ENCODE results near the gene TMCO4.

Gene TMCO4

DNA sequence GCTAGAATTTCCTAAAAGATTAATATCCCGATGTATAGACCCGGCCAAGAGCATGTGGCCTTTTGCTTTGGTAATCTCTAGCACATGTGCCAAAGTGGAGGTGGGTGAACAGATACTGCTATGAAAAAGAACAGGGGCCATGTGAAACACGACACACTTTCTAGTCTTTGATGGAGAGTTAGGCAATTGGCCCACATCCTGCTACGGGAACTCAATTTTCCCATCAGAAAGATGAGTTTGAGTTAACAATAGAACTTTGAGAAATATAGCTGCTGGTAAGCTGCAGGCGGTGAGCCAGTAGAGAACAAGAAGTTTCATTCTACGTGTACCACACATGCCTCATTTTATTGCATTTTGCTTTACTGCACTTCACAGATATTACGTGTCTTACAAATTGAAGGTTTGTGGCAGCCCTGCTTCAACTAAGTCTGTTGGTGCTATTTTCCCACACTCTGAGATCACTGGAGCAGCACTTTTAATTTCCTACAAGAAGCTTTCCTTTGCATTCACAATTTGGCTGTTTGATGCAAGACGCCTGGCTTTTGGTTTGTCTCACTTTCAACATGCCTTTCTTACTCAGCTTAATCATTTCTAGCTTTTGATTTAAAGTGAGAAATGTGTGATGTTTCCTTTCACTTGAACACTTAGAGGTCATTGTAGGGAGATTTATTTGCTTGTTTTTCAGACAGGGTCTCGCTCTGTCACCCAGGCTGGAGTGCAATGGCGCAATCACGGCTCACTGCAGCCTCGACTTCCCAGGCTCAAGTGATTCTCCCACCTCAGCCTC is 88.7 kb downstream of the TMCO4 start:
- DNase-seq, result no peak

DNA sequence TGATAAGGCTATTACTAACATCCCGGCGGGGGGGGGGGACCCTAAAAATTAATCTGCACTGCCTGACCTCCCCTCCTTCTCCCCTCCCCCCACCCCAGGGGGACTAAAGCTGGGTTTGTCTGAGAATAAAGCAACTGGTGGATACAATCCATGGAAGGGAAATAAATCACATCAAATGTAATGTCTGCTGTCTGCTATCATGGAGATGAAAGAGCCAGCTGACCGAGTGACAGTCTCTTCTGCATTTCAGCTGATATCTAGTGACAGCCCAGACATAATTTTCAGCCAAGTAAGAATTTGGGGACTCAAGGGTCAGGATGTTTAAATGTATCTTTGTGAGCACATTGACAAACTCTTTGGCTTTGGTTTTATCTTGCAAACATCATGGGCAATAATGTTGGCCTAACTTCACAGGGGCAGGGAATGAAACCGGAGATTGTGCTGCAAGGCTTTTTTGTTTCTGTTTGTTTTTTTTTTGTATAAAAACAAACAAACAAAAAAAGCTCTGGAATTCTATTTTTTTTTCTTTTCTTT is 90.4 kb downstream of the TMCO4 start:
- no peak for DNase-seq

DNA sequence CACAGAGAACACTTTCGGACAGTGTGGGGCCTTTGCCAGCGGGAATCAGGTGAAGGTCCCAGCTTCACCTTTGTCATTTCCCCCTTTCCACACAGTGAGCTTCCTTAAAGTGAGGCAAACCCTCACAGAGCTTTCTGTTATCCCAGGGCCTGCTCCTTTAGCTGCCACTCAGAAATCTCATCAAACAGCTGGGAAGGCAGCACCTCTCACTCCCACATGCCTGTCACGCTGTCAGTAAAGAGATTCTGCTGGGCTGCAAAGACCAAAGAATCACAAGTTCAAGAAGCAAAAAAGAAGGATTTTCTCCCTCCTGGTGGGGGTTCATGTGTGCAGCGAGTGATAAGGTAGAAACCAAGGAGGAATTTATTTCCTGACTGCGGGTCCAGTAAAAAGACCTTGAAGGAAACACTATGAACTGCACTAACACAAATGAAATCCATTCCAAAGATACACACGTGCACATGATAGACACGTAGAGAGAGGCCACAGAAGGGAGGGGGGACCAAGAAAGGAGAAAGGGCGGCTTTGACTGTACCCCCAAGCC is 91.1 kb downstream of the TMCO4 start:
- DNase-seq, result no peak

DNA sequence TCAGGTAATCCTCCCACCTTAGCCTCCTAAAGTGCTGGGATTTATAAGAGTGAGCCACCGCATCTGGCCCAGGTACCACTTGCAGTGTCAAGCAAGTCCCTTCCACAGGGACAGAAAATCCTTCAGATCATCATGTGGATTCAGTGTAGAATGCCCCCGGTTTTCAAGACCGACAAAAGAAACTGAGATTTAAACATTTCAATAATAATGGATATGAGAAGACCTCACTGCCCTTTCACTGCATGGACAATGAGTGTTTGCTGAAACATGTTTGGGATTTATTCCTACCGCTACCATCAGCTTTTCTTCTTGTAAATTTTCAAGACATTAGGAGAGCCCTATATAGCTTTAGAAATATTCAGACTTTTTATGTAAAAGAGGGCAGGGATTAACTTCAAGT is 93.6 kb downstream of the TMCO4 start:
- DNase-seq, result no peak

DNA sequence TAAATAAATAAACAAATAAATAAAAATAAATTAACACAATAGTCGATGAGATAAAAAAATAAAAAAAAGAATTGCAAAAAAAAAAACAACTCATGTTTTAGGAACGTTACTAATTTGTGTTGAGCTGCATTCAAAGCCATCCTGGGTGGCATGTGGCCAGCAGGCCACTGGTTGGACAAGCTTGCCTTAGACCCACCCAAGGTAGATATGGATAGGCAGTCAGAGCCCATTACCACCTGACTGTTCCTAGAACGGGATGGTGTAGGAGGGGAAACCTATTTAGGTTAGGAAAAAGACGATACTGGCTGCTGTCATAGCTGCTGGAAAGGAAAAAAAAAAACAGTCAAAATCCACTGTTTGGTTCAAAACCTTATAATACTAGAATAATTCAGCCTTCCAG is 94.3 kb downstream of the TMCO4 start:
- no peak for DNase-seq

DNA sequence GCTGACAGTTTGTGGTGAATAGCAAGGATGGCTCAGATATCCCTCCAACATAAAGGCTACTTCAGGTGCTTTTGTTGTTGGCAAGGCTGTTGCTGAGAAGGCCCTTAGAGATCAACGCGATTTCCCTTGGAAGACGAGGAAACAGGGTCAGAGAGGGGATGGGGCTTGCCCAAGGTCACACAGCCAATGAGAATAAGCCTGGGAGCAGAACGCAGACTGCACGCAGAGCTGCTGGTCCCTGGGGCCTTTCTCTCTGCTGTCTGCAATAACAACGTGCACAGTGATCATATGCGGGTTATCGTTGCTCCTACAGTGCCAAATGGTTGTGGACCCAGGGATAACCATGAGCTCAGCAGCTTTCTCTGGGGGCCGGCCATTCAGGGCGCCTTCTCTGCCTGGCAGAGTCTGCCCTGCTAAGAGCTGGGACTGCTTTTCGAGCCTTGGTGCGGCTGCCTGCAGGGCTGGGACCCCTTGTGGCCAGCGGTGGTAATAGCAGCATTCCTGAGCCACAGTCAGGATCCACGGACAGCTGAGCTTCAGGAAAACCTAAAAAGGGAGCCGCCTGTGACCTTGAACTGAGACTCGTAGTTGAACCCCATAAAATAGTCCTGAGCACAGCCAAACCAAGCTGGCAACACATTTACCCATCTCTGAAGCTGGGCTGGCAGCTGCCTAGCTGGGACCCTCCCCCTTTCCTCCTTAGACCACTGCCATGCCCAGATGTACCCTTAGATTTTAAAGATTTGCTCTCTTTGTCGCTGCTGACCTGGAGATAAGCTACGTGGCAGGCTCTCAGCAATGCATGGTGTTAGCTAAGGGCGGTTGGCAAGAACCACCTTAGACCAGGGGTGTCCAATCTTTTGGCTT is 95.2 kb downstream of the TMCO4 start:
- DNase-seq, result peak; percentile 36

DNA sequence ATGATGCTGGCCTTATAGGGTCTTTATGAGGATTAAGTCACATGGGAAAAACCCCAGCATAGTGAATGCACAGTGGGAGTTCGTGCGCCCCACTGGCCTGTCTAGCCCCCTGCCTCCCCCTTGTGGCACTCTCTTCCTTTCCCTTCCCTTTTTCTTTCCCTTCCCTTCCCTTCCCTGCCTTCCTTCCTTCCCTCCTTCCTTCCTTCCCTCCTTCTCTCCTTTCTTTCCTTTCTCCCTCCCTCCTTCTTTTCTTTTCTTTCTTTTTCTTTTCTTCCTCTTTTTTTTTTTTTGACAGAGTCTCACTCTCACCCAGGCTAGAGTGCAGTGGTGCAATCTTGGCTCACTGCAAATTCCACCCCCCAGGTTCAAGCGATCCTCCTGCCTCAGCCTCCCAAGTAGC is 96.4 kb downstream of the TMCO4 start:
- DNase-seq, result no peak

DNA sequence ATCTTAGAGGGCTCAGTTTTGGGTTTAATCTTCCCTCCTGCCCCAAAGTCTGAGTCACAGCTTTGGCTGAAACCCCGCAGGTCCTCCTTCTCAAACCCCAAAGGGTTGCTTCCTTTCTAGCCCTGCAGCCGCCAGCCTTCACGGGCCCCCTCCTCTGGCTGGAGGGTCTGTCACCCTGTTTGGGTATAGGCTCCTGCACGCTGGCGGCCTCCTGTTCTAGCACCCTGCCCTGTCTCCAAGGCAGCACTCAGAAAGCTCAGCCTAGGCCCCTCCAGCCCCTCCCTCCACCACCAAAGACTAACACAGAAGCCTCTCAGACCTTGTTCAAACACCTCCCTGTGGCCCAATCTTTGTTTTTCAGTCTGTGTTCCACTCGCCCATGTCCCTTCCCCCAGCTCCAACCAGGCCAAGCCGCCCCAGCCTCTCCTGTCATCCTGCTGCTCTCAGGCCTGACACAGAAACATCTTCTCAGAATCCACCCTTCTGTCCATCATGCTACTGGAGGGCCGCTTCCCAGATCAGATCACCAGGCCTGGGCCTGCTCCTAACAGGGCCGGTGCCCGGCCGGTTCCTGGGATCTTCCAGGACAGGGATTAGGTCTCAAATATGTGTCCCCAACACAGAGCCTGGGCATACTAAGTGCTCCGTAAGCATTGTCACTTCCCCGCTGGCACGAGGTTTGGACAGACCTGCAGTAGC is 99.5 kb downstream of the TMCO4 start:
- DNase-seq, result no peak

DNA sequence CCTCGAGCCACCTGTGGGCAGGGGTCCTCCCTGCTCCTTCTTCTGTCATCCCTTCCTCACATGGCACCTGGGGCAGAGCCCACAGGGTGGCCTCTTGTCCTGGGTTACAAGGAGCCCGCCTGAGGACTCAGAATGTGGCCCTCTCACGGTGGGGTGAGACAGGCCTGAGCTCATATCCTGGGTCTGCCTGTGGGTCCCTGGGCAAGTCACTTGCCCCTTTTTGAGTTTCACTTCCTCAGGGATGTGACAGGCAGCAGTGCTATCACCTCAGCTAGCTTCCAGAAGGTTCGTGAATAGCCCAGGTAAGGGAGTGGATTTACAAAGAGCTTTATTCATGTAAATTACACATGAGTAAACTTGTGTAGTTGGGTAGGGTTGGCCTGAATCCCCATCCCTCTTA is 101.5 kb downstream of the TMCO4 start:
- no peak for DNase-seq

DNA sequence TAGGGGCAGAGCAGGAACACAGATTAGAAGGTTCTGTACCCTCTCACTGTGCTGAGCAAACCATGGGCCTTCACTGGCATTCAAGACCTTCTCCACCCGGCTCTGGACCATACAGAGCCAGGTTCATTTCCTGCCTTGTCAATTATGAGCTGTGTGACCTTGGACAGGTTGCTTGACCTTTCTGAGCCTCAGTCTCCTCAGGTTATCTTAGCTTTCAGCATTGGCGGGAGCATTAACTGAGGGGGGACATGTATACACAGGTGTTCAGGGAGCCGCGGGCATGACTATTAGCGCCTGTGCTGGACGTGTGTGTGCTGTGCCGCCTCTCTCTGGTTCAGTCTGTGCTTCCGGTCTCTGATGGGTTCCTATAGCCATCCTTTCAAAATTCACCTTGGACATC is 102.9 kb downstream of the TMCO4 start:
- DNase-seq, result no peak

DNA sequence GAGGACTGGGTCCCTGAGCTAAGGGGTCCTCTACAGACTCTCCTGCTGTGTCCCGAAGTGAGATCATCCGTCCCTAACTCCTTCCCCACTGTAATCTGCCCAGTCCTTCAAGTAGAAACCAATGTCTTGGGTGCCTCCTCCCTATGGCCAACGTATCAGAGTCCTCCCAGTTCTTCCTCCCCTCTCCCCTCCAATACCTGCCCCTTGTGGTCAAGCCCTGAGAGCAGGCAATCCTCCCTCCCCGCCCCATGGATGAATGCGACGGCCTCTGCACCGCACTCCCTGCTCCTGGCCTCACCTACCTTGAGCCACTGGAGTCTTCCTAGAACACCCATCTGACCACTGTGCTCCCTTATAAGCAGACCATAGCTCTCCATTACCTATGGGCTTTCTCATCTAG is 103.9 kb downstream of the TMCO4 start:
- DNase-seq, result no peak

DNA sequence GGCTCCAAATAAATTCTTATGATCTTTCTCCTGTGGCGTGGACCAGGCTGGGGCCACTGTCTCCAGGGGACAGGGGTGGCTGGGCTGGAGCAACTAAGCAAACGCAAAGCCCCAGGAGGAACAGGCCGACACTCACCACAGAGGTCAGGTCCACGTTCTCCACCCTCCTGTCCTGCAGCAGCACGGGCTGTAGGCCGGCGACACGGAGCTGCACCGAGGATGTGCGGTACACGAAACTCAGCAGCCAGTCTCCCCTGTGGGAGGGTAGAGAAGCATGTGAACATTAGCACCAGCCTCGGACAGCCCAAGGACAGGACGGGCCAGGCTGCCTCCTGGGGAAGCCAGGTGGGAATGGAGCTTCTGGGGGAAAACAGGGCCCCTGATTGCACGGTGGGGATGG is 105.4 kb downstream of the TMCO4 start:
- no peak for DNase-seq

DNA sequence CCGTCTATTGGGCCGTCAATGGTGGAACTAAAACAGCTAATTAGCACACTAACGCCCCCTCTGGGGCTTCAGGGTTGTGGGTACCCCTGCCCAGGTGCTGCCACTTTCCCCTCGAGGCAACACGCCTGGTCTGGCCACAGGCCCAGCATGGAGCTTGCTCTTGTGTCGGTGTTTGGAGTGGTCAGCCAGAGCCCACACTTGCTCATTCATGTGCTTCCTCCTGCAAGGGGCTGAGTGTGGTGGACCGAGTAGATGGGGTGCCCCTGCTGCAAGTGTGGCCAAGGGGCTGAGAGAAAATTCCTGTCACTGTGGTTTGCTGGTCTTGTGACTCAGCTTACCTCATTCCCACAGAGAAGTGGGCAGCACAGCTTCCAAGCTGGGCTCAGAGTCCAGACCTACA is 109.4 kb downstream of the TMCO4 start:
- DNase-seq, result no peak

DNA sequence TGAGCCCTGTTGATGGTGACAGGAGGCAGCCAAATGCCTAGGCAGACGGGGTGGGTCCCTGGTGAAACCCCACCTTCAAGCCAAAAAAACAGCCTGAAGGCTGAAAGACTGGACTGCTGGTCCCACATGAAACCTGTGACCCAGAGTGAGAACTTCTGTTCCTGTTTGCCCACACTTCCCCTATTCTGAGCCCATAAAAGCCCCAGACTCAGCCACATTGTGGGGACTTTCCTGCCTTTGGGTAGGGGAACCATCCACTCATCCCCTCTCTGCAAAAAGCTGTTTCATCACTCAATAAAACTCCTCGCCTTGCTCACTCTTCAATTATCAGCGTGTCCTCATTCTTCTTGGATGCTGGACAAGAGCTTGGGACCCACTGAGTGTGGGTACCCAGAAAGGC is 109.9 kb downstream of the TMCO4 start:
- DNase-seq, result peak; percentile 40

DNA sequence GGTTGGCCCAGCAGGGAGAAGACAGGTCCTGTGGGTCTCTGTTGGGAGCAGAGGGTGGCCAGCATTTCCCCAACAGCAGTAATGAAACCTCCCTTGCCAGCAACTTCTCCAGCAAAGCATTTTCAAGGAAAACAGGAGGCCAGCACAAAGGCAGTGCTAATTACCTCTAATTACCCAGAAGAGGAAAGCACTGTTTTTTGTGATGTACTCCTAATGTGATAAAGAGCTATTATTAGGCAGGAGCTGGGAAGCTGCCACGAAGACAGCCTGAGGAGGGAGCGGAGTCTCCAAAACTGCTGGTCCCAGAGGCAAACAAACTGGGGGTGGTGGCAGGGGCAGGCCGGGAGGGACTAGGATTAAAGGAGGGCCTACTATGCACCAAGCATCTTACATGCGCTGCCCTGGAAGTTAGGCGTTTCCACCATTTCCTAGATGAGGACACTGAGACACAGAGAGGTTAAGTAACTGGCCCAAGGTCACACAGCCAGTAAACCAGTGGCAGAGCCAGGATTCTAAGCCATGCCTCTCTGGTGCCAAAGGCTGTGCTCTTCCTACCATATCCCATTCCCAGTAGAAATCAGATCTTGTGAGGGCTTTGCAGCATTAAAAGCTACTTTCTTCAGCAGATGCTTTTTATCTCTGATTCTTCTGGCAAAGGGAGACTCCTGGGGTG is 110.5 kb downstream of the TMCO4 start:
- no peak for DNase-seq

DNA sequence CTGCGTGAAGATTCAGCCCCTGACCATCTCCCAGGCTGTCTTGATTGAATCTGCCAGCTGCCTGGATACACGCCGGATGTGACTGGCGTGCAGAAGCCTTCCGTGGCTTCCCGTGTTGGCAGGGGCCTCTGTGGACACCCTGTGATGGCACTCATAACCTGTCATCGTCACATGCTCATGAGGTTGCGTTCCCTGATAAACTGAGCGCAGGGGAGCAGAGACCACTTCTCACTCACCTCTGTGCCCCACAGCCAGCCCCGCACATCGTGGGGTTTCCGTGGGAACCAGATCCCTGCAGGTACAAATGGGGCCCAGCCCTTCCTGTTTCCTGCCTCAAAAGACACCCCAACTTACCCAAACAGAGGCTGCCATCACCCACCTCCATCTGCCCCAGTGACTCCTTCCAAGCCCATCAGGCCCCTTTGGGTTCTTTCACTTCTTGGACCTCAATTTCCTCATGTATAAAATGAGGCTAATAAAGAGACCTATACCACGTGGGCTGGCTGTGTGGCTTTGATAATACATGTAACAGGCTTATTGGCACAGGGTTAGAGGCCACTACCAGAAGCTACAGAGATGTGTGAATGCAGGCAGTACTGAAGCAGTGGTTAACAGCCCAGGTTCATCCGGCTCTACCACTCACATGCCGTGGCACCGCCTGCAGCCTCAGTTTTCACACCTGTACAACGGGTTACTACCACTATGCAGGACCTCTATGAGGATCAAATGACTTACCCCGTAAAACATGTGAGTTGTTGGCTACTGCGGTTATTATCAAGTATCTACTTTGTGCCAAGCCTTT is 111.5 kb downstream of the TMCO4 start:
- no peak for DNase-seq

DNA sequence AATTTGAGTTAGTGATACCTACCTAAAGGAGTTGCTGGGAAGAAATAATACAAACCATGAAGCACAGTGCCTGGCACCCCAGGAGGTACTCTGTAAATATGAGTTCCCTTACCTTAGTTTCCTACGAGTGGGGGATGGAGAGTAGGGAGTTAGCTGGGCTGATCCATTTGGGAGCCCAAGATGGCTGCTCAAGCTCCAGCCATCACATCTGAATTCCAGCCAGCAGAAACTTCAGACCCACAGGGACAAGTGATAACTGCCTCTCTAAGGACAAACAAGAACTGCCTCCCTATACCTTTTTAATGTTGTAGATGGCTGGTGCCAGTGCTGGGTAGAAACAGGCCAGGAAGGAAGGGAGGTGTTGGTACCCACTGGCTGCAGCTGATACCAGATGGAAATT is 112.3 kb downstream of the TMCO4 start:
- DNase-seq, result no peak

DNA sequence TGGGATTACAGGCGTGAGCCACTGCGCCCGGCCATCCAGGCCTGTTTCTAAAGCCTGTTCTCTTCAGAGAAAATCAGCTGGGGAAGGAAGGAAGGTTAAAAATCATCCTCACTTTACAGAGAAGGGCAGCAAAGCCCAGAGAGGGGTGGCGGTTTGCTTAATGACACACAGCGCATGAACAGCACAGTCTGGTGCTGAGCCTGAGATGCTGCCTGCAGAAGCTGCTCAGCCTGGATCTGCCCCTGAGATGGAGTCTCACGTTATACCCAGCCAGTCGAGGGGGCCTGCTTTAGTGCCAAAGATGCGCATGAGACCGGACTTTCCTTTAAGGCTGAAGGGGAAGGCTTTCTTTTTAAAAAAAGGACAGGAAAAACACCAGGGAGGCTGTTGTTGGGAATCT is 113.7 kb downstream of the TMCO4 start:
- DNase-seq, result no peak

DNA sequence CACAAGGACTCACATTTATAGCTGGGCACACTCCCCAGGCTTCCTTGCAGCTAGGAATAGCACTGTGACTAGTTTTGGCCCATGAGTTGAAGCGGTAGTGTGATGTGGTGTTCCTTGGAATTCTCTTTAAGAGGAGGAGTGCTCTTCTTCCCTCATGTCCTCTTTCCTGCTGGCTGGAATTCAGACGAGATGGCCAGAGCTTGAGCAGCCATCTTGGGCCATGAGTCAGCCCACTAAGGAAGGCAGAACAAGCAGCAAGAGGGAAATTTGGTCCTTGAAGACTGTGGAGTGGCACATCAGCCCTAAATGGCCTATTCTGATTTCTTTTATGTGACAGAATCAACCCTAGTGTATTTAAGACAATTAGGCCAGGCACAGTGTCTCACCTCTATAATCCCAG is 115.0 kb downstream of the TMCO4 start:
- no peak for DNase-seq

DNA sequence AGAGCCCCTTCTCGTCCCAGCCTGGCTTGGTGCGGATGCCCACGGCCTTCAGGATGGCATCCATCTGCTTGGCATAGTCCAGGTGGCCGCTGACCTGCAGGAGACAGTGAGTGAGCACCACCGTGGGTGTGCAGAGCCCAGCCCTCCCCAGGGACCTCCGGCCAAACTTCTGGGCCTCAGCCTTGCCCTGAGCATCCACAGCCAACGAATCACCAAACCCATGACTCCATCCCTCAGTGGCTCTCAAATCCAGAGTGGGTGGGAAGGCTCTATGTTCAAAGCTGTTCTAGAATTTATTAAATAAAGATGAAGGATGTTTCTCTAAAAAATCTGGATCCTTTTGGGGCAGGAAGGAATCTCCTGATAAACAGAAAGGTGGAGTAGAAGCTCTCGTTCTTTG is 116.4 kb downstream of the TMCO4 start:
- DNase-seq, result no peak

DNA sequence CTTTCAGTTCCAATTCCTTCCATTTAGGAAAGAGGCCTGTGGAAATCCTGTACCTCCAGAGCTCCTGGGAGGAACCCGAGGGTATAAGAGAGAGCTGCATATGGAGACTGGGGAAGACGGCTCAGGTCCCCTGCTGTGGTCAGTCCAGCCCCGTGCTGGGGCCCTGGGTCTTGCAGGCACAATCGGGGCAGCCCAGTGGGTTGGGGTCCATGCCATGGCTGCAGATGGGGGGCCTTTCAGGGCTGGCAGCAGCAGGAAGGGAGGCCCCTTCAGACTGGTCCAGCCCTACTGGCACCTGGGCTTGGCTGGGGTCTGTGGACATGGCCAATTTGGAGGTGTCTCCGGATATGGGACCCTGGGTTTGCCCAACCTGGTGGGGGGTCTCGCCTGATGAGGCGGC is 116.8 kb downstream of the TMCO4 start:
- DNase-seq, result no peak

DNA sequence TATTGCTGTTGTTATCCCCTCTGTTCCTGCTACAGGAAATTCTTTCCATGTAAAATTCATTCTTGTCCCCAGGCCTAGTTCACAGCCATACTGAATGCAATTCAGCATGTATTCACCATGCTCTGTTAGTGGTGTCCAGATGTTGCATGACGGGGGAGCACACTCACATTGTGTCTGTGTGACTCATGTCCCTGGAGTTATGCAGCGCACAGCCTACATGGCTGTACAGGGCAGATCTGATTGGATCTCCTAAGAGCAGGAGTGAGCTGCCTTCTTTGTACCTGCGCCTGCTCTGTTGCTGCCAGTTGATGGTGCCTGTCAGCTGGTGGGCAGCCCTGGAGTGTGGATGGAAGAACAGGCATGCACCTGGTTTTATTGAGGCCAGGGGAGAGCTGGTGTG is 117.5 kb downstream of the TMCO4 start:
- no peak for DNase-seq
